Prostate gland (tissue), 2 donors: ENCODE measurements around the gene ANKRD13A. TPM values are rescaled to one million over a fixed set of nuclear protein-coding genes. Genes with fewer than 3 reads are reported as not detected.

Experiments
- DNase-seq: peaks from one replicate; pipeline ENCODE4 v3.0.0-alpha.2; 2019; ENCODE audit warnings: low spot score
- H3K27ac ChIP-seq, 2 donors: fragments of 200-600 bp; sonication (generic); 2 replicates each; pipeline ENCODE4 v1.5.1; 2017 to 2019
- H3K27me3 ChIP-seq: fragments of 200-600 bp; sonication (generic); replicated peaks from 2 replicates; pipeline ENCODE4 v1.5.1; 2019; ENCODE audit not compliant: insufficient read depth
- H3K36me3 ChIP-seq, 2 donors: fragments of 200-600 bp; sonication (generic); 1 replicate in 1 of 2; 2 replicates in 1 of 2; pipeline versions ENCODE4 v1.5.1 to v1.8.1; 2017 to 2019
- H3K4me1 ChIP-seq: fragments of 200-600 bp; sonication (generic); replicated peaks from 2 replicates; pipeline ENCODE4 v1.5.1; 2019
- H3K4me3 ChIP-seq, 2 donors: fragments of 200-600 bp; sonication (generic); 2 replicates each; pipeline ENCODE4 v1.5.1; 2017 to 2019
- H3K9me3 ChIP-seq: fragments of 200-600 bp; sonication (generic); 2 replicates; pipeline ENCODE4 v1.5.1; 2017
- POLR2A ChIP-seq: fragments of 450-650 bp; IDR thresholded peaks from one replicate; pipeline ENCODE4 v1.6.1; 2016; ENCODE audit warnings: antibody characterized with exemption, mild to moderate bottlenecking
- POLR2AphosphoS5 ChIP-seq: sonication (generic); formaldehyde crosslinking; IDR thresholded peaks from one replicate; pipeline ENCODE4 v1.6.1; 2017; ENCODE audit warnings: antibody characterized with exemption
- WGBS: methylation state at CpG from one replicate; pipeline ENCODE4 v1.1.5; 2018; 5-methylcytosine and 5-hydroxymethylcytosine counted together
- intact Hi-C: fragments of 100-400 bp; cut with DNase I; formaldehyde crosslinking; loops from one replicate; pipeline ENCODE4 v1.14.2; 2022
- total RNA-seq, 2 donors: library from RNA; depleted of rRNA; stranded (reverse); fragments of >200 nt; gene quantifications; one replicate each; pipeline ENCODE4 v1.1.0, GENCODE V29; 2016
- TF ChIP-seq, protein P1 (sequence below), 4 experiments: fragments of 200-600 bp in 2 of 4; fragments of 450-650 bp in 2 of 4; sonication (generic) in 2 of 4; IDR thresholded peaks; 1 replicate in 3 of 4; 2 replicates in 1 of 4; pipeline ENCODE4 v1.5.1; 2016 to 2019; ENCODE audit warnings: antibody characterized with exemption in 4 of 4, mild to moderate bottlenecking in 2 of 4, moderate library complexity in 2 of 4

Gene ANKRD13A
- total RNA-seq, 2 donors from 2014 or later, result 76.1 to 87.4 TPM

- TF ChIP-seq, protein P1, sequence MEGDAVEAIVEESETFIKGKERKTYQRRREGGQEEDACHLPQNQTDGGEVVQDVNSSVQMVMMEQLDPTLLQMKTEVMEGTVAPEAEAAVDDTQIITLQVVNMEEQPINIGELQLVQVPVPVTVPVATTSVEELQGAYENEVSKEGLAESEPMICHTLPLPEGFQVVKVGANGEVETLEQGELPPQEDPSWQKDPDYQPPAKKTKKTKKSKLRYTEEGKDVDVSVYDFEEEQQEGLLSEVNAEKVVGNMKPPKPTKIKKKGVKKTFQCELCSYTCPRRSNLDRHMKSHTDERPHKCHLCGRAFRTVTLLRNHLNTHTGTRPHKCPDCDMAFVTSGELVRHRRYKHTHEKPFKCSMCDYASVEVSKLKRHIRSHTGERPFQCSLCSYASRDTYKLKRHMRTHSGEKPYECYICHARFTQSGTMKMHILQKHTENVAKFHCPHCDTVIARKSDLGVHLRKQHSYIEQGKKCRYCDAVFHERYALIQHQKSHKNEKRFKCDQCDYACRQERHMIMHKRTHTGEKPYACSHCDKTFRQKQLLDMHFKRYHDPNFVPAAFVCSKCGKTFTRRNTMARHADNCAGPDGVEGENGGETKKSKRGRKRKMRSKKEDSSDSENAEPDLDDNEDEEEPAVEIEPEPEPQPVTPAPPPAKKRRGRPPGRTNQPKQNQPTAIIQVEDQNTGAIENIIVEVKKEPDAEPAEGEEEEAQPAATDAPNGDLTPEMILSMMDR (IDR thresholded peaks at IDR 0.05), result no peak
- TF ChIP-seq POLR2A (no peak), POLR2AphosphoS5 (no peak)
- Histone ChIP-seq H3K4me3 (no peak overlapping the region), H3K4me1 (peaks cover under 1% of the 10 kb centered on the region), H3K27ac (no peak overlapping the region), H3K27me3 (no peaks in the 10 kb centered on the region), H3K9me3 (no peaks in the 10 kb centered on the region), H3K36me3 (peaks cover 0 to 5% of the 10 kb centered on the region in 2 donors)
- WGBS, result 95% methylated on average over 8 of the region's 8 CpGs
- no peak for DNase-seq
- intact Hi-C loops, result no loop called here
Measured at GRCh38 chr12:109959411-109960093, 39.7 kb upstream of the ANKRD13A start.

DNA sequence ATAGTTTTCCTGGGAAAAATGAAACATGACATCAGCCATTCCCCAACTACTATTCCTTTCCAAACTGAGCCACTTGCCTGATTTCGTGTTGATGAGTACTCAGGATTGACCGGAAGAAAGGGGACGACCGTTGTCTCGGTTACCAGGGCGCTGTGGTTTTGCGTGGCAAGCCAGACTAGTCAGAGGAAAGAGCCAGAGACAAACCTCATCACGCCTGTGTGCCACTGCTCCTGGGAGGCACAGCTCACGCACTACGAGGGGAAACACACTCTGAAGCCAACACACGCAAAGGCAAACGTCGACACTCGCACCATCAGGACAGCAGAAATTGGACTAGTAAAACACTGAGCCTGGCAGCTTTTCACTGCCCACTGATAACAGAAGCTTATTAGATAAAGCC, 38.0 kb upstream of the ANKRD13A start:
- H3K27ac ChIP-seq, result no peak overlapping the region
- H3K4me3 ChIP-seq, result no peak overlapping the region
- WGBS, result 74% methylated on average over 14 of the region's 14 CpGs

GRCh38 chr12:109961612-109962011, 37.6 kb upstream of the ANKRD13A start:
- Histone ChIP-seq H3K4me3 (no peak overlapping the region), H3K27me3 (no peaks in the 10 kb centered on the region), H3K27ac (no peak overlapping the region), H3K9me3 (no peaks in the 10 kb centered on the region), H3K36me3 (peaks cover 0 to 5% of the 10 kb centered on the region in 2 donors), H3K4me1 (peaks cover 10% of the 10 kb centered on the region)
- TF ChIP-seq POLR2AphosphoS5 (no peak), POLR2A (no peak)
- TF ChIP-seq, protein P1 (IDR thresholded peaks at IDR 0.05), result no peak
- intact Hi-C loops, result no loop called here
- no peak for DNase-seq
- WGBS, result 68% methylated on average over 6 of the region's 6 CpGs

More for the DNA sequence above, 38.0 kb upstream of the ANKRD13A start:
- DNase-seq, result no peak
- intact Hi-C loops, result no loop called here
- Histone ChIP-seq H3K36me3 (peaks cover 0 to 5% of the 10 kb centered on the region in 2 donors), H3K9me3 (no peaks in the 10 kb centered on the region), H3K4me1 (peaks cover 10% of the 10 kb centered on the region), H3K27me3 (no peaks in the 10 kb centered on the region)
- TF ChIP-seq, protein P1 (IDR thresholded peaks at IDR 0.05), result no peak
- no peak for TF ChIP-seq POLR2A
- no peak for TF ChIP-seq POLR2AphosphoS5

- Histone ChIP-seq H3K27ac (no peak overlapping the region), H3K4me3 (no peak overlapping the region), H3K9me3 (no peaks in the 10 kb centered on the region), H3K36me3 (peaks cover 0 to 5% of the 10 kb centered on the region in 2 donors), H3K27me3 (no peaks in the 10 kb centered on the region), H3K4me1 (peaks cover 10% of the 10 kb centered on the region)
- intact Hi-C loops, result no loop called here
- WGBS, result 70% methylated on average over 3 of the region's 3 CpGs
- no peak for DNase-seq
- TF ChIP-seq POLR2A (no peak), POLR2AphosphoS5 (no peak)
- TF ChIP-seq, protein P1 (IDR thresholded peaks at IDR 0.05), result no peak
Measured at GRCh38 chr12:109962398-109962797, 36.8 kb upstream of the ANKRD13A start.

GRCh38 chr12:109963330-109963729, 35.9 kb upstream of the ANKRD13A start:
- WGBS, result 76% methylated on average over 1 of the region's 1 CpG
- Histone ChIP-seq H3K4me1 (peaks cover 10% of the 10 kb centered on the region), H3K36me3 (peaks cover 0 to 5% of the 10 kb centered on the region in 2 donors), H3K27me3 (no peaks in the 10 kb centered on the region), H3K27ac (no peak overlapping the region), H3K9me3 (no peaks in the 10 kb centered on the region), H3K4me3 (no peak overlapping the region)
- DNase-seq, result no peak
- intact Hi-C loops, result no loop called here
- TF ChIP-seq POLR2A (no peak), POLR2AphosphoS5 (no peak)
- TF ChIP-seq, protein P1 (IDR thresholded peaks at IDR 0.05), result no peak
